Chondrocyte (in vitro differentiated cells): Measurements from ENCODE around the gene SLC35F4. TPM values are rescaled to one million over a fixed set of nuclear protein-coding genes. Genes with fewer than 3 reads are reported as not detected.

Experiments
- DNase-seq: peaks from one replicate; pipeline ENCODE4 v3.0.0; 2021; ENCODE audit warnings: mixed read lengths, low spot score
- H3K27ac Mint-ChIP-seq: one replicate; pipeline ENCODE4 v1.8.0; 2021; ENCODE audit warnings: mild to moderate bottlenecking, moderate library complexity, mixed read lengths; ENCODE audit not compliant: unreplicated experiment
- H3K27me3 Mint-ChIP-seq: 2 replicates; pipeline ENCODE4 v1.8.0; 2021; ENCODE audit warnings: low read depth, mixed read lengths
- H3K36me3 Mint-ChIP-seq: 2 replicates; pipeline ENCODE4 v1.8.0; 2021; ENCODE audit warnings: low read depth, mixed read lengths
- H3K4me1 Mint-ChIP-seq: 2 replicates; pipeline ENCODE4 v1.8.0; 2021; ENCODE audit warnings: low read depth, mild to moderate bottlenecking, mixed read lengths
- H3K4me3 Mint-ChIP-seq: one replicate; pipeline ENCODE4 v1.8.0; 2021; ENCODE audit warnings: mild to moderate bottlenecking, moderate library complexity, mixed read lengths; ENCODE audit not compliant: unreplicated experiment
- H3K9me3 Mint-ChIP-seq: 2 replicates; pipeline ENCODE4 v1.8.0; 2021; ENCODE audit warnings: low read depth, mixed read lengths
- total RNA-seq: library from RNA; stranded (reverse); gene quantifications from 3 replicates; pipeline ENCODE4 v1.2.1, GENCODE V29; 2021
- TF ChIP-seq, protein P1 (sequence below): fragments of 200-600 bp; sonication (generic); IDR thresholded peaks from 2 replicates; pipeline ENCODE4 v1.5.0; 2021; ENCODE audit warnings: antibody characterized with exemption, mild to moderate bottlenecking, moderate library complexity

The SLC35F4 gene
- total RNA-seq, 1 donor from 2014 or later = not detected

DNA sequence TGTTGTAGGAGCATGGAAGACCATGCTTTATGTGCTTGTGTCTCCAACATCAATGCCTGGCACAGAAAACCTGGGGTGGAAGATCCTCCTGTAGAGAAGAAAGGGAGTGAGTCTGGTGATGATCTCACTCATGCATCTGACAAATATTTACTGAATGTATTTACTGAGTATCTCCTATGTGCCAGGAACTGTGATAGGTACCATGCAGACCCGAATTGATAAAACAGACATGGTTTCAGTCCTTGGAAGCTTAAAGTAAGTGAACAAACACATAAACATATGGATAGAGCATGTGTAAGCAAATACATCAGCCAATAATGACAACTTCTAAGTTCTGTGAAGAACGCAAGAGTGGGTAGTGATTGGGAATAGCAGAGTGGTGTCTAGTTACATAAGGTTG is 255.3 kb downstream of the SLC35F4 start:
- no peak for DNase-seq
- H3K27me3 Mint-ChIP-seq = peaks cover 2% of the 10 kb centered on the region
- no peaks in the 10 kb centered on the region for H3K4me1 Mint-ChIP-seq
- H3K27ac Mint-ChIP-seq = no peak overlapping the region
- H3K4me3 Mint-ChIP-seq = no peak overlapping the region
- H3K36me3 Mint-ChIP-seq = no peaks in the 10 kb centered on the region
- TF ChIP-seq, protein P1, sequence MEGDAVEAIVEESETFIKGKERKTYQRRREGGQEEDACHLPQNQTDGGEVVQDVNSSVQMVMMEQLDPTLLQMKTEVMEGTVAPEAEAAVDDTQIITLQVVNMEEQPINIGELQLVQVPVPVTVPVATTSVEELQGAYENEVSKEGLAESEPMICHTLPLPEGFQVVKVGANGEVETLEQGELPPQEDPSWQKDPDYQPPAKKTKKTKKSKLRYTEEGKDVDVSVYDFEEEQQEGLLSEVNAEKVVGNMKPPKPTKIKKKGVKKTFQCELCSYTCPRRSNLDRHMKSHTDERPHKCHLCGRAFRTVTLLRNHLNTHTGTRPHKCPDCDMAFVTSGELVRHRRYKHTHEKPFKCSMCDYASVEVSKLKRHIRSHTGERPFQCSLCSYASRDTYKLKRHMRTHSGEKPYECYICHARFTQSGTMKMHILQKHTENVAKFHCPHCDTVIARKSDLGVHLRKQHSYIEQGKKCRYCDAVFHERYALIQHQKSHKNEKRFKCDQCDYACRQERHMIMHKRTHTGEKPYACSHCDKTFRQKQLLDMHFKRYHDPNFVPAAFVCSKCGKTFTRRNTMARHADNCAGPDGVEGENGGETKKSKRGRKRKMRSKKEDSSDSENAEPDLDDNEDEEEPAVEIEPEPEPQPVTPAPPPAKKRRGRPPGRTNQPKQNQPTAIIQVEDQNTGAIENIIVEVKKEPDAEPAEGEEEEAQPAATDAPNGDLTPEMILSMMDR = no peak
- no peaks in the 10 kb centered on the region for H3K9me3 Mint-ChIP-seq

DNA sequence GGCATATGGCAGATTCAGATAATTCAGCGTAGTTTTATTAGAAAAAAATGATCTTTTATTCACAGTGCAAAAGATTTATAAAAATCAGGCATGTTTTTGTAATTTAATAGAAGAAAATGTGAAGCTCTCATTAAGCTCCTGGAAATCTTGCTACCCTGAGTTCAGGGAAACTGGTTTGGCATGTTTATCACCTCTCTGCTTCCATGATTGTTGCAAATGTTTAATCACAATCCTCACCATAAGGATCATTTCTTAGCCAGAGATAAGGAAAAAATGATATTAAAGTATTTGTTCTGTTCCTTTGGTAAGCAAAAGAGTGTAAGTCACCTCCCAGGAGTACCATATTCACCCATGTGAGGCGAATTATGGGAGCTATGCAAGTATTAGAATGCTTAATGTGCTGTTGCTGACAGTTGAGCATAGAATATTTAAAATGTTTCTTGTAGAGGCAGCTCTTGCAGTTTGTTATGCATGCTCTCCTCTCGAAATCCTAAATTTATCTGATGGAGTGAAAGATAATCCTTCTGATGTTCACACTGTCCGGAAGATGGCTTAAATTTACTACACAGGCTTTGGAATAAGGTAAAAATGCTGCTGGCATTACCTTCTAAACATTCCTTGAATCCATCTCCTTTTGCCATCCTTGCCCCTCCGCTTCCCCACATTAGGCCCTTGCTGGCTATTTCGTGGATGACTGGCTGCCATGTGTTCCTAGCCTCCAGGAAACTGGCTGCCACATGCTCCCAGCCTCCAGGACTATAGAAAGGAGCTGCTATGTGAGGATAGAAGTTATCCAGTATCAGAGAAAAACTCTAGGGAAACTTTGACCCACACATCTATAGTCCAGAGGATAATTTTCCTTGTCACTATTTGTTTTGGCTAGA is 256.5 kb downstream of the SLC35F4 start:
- Mint-ChIP-seq H3K36me3 (no peaks in the 10 kb centered on the region), H3K9me3 (no peaks in the 10 kb centered on the region)
- TF ChIP-seq, protein P1 = no peak

DNA sequence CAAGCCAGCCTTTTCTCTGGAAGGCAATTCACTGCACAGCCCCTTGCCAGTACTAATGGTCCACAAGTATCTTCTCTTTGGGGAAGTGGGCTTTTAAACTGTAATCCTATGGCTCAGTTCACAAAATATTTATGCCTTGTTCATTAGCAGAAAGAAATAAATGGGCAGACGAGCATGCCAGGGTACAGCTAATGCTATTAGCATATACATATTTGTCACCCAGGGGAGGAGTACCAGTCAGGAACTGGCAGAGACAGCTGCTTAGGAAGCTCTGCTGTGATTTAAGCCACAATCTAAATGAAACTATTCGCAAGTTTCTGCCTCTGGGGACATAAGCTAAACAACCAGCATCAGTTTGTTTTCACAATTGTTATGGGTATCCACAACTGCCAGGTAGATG is 258.8 kb downstream of the SLC35F4 start:
- Mint-ChIP-seq H3K27me3 (peaks cover 4% of the 10 kb centered on the region), H3K27ac (no peak overlapping the region), H3K4me1 (no peaks in the 10 kb centered on the region), H3K4me3 (no peak overlapping the region), H3K9me3 (no peaks in the 10 kb centered on the region), H3K36me3 (no peaks in the 10 kb centered on the region)
- TF ChIP-seq, protein P1 = no peak
- DNase-seq = no peak

More for the DNA sequence above, 256.5 kb downstream of the SLC35F4 start:
- H3K4me1 Mint-ChIP-seq = no peaks in the 10 kb centered on the region
- no peaks in the 10 kb centered on the region for H3K27me3 Mint-ChIP-seq
- DNase-seq = no peak
- H3K4me3 Mint-ChIP-seq = no peak overlapping the region
- H3K27ac Mint-ChIP-seq = no peak overlapping the region

DNA sequence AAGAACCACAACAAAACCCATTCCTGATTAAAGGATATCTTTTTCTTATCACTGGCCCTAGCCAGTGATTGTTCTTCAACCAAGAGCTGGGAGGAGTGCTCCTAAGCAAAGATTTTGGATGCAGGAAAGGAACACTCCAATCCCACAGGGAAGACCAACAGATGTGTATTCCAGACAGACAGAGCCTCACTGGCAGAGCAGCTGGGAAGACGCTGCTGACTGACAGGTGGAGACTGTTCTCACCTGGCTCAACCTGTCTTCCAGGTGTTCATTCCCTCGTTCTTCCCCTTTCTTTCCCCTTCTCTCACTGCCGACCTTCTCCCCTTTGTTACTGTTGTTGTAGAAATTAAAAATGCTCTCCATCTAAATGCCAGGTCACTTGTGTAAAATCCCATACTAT is 282.5 kb downstream of the SLC35F4 start:
- no peaks in the 10 kb centered on the region for H3K36me3 Mint-ChIP-seq
- TF ChIP-seq, protein P1 = no peak
- H3K4me1 Mint-ChIP-seq = no peaks in the 10 kb centered on the region
- no peak overlapping the region for H3K27ac Mint-ChIP-seq
- no peak for DNase-seq
- H3K4me3 Mint-ChIP-seq = no peak overlapping the region
- no peaks in the 10 kb centered on the region for H3K27me3 Mint-ChIP-seq
- peaks cover 11% of the 10 kb centered on the region for H3K9me3 Mint-ChIP-seq

DNA sequence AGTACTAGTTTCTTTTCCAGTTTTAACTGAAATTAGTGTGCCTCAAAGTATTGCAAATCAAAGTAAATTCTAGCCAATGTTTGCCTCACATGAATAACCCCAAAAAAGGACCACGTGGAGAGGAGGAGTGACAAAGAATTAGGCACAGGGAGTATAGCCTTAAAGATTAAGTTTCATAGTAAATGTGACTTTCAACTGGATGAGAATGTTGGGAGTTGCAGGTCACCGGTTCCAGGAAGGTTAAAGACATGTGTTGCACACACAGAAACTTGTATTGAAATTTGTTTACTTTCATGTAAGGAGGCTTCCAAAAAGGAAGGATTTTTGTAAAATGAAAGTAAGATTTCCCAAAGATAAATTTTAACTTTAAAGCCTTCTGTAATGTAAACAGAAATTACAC is 283.1 kb downstream of the SLC35F4 start:
- H3K27me3 Mint-ChIP-seq = no peaks in the 10 kb centered on the region
- peaks cover 11% of the 10 kb centered on the region for H3K9me3 Mint-ChIP-seq
- DNase-seq = no peak
- no peak overlapping the region for H3K27ac Mint-ChIP-seq
- no peaks in the 10 kb centered on the region for H3K36me3 Mint-ChIP-seq
- H3K4me1 Mint-ChIP-seq = no peaks in the 10 kb centered on the region
- H3K4me3 Mint-ChIP-seq = no peak overlapping the region
- TF ChIP-seq, protein P1 = no peak
